ENCODE data around the gene SVIL.
"Not testable (repeated sequence)": the region's sequence is repeated elsewhere in the genome, so short reads cannot be mapped to it uniquely, and the experiment has no call there.

Gene SVIL

DNA sequence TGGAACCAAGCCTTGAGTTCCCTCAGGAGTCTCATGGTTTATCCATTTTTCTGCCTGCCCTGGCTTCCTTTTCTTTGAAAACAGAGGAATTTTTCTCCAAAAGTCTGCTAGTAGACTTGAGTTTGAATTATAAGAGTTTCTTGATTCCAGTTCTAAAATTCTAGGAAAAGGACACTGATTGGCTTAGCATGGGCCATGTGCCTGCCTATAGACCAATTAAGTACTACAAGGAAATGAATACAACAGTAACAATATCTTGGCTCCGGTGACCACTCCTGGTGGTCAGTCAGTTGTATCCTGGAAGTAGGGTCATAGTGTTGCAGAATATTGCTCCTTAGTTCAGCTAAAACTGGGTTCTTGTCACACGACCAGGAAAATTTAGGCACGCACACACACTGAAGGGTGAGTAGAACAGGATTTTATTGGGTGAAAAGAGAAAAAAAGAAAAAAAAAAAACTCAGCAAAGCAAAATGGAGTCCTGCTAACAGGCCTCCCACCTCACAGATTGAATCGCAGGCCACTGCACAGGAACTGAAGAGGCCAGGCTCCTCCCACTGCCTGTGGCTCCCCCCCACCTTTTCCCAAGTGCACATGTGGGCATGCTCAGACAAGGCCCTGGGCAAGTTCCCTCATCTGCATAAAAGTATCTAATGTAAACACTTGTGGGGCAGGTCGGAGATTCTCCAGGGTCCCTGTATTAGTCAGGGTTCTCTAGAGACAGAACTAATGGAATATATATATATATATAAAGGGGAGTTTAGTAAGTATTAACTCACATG, 190.8 kb downstream of the SVIL start:
- DNase-seq = peak; percentile 40

DNA sequence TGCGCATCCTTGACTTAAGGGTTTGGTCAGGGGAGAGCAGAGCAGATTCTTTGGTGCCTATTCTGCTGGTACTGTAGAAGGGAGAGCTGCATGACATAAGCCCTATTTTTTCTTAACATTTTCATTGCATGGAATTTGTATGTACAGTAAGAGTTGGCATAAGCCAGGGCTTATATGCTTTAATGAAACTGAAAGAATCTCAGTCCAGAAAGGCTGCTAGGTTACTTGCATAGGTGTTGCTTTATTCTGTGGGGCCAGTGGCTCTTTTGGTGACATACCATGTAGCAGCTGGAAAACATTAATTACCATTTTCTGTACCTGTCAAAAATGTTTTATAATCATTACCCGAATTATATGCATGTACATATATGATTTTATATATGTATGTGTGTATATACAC, 193.8 kb downstream of the SVIL start:
- DNase-seq = no peak

DNA sequence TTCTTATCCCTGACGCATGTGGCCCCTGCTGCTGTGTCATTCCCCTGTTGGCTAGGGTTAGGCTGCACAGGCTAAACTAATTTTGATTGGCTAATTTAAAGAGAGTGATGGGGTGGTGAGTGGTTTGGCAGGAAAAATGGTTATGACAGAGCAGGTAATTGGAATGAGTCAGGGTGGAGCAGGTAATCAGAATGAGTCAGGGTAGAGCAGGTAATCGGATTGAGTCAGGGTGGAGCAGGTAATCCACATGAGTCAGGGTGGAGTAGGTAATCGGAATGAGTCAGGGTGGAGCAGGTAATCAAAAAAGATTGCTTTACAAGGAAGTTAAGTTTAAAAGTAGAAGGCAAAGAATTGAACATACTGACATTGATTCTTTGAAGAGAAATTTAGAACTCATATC, 195.8 kb downstream of the SVIL start:
- DNase-seq = not testable (repeated sequence)

DNA sequence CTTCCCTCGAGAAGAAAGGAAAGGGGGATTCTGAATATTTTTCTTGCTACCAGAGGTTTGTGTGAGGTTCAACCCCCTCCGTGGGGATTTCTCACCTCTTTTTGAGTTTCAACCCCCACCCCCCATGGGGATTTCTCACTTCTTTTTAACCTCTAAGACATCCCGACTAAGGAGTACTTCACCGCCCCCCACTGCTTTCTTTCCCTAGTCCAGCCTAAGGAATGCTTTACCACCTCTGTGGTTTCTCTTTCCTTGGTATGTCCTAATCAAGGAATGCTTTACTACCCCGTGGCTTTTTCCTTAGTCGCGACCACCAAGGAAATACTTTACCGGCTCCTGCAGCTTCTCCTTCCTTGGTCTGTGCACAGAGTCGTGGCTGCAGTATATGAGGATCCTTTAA, 196.5 kb downstream of the SVIL start:
- no peak for DNase-seq

DNA sequence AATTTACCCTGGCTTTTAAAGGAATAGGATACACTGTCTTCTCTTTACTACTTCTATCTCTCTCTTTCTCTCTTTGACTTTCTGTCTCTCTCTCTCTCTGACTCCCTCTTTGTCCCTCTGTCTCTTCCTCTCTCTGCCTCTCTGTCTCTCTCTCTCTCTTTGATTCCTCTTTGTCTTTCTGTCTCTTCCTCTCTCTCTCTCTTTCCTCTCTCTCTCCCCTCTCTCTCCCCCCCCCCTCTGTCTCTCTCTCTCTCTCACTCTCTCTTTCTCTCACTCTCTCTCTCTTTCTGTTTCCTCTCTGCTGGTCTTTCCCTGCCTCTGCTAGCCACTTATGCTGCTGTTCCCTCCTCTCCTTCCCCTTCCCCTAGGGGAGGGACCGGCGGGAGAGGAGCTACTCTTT, 196.9 kb downstream of the SVIL start:
- DNase-seq = no peak

DNA sequence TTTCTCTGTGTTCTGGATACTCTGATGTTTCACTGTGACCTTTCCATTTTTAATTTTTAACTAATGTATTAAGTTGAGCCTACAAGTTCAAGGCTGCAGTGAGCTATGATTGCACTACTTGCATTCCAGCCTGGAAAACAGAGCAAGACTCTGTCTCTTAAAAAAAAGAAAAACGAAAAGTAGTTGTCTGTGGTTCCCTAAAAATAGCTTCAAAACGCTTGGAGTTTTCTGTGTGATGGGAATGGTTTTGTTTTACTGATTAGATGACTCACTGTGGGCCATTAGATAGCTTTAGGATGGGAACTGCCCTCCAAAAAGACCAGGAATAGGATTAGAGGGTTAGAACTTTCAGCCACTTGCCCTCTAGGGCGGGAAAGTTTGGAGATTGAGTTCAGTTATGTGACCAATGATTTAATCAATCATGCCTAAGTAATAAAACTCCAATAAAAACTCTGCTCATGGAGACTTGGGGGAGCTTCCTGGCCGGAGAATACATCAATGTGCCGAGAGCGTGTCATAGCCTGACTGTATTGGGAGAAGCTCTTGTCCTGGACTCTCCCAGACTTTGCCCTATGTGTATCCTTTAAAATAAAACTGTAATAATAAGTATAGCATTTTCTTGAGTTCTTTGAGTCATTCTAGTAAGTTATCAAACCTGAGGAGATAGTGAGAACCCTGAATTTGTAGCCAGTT, 198.8 kb downstream of the SVIL start:
- no peak for DNase-seq

DNA sequence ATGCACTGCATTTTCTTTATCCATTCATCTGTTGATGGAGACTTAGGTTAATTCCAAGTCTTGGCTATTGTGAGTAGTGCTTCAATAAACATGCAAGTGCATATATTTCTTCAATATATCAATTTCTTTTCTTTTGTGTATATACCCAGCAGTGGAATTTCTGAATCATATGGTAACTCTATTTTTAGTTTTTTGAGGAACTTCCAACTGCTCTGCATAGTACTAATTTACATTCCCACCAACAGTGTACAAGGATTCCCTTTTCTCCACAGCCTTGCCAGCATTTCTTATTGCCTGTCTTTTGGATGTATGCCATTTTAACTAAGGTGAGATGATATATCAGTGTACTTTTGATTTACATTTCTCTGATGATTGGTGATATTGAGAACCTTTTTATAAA, 200.7 kb downstream of the SVIL start:
- no peak for DNase-seq

DNA sequence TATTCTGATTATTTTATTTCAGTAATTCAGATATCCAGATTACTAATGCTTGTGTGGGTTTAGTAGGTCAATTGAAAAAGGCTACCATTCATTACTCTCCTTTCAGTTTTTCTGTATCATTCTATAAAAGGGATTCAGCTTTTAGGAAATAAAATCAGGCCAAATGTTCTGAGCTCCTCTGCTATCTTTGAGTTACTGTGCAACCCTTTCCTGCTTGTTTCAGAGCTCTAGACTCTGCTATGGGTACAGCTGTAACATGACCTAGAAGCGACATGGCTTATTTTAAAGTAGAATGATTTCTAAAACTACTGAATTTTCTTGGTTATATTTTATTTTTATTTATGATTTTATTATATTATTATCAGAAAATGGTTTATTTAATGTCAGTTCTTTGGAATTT, 203.1 kb downstream of the SVIL start:
- no peak for DNase-seq

DNA sequence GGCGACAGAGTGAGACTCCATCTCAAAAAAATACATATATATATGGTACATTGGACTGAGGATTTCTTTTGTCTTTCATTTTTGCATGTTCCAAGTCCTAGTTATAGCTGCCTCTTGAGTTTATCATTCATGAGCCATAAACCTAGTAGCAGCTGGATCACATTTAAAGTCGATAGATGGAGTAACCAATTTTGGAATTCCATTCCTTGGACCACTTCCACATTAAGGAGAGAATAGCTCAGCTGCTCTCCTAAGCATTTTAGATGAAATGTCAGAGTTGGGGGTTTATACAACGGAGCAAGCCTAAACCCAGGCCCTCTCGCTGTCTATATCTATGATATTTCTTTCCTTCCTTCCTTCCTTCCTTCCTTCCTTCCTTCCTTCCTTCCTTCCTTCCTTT, 204.7 kb downstream of the SVIL start:
- DNase-seq = no peak

DNA sequence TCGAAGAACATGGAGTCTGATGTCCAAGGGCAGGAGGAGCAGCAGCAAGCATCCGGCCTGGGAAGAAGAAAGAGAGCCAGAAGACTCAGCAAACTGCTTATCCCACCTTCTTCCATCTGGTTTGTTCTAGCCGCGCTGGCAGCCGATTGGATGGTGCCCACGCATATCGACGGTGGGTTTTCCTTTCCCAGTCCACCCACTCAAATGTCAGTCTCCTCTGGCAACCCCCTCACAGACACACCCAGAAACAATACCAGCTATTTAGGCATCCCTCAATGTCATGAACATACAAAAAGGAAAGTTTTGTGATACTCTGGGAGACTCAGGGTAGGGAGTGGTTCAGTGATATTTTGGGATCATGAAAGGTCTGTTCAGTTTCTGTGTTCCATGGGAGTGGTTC, 206.3 kb downstream of the SVIL start:
- no peak for DNase-seq

DNA sequence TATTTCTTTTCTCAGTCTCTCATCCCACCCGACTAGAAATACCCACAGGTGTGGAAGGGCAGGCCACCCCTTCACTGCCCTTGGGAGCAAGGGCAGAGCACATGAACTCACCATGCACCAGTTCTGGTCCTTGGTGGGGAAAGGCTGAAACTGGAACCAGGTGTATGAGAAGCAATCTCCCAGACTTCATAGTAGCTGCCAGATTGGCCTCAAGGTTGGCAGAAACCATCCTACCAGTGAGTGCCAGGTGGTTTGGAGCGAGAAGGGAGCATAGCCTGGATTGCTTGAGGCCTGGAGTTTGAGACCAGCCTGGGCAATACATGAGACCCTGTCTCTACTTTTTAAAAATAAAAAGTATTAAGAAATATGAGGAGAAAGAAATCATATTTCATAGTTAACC, 207.1 kb downstream of the SVIL start:
- DNase-seq = no peak

DNA sequence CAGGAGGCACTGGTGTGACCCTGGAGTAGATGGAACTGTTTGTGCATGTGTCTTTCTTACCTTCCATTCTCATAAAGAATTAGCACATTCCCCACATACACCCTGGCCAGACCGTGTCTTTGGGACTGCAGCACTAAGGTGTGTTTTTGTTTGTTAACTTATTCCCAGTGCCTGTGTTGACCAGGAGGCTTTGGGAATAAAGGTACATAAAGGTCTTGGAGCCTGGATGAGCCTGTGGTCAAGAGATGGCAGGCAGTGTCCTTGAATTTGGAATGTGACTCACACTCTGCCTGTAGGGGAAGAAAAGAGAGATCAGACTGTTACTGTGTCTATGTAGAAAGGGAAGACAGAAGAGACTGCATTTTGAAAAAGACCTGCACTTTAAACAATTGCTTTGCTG, 208.4 kb downstream of the SVIL start:
- no peak for DNase-seq

DNA sequence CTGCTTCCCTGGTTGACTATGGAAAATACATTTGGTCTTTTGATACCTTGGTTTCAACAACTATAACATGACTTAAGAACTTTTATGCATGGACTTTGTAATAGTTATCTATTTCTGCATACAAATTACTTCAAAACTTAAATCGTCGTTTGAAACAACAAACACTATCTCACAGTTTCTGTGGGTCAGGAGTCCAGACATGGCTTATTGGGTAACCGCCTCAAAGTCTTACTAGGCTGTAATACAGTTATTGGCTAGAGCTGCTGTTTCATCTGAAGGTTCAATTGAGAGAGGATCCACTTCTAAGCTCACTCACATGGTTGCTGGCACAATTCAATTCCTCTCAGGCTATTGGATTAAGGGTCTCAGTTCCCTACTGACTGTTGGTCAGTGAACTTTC, 210.8 kb downstream of the SVIL start:
- DNase-seq = no peak

DNA sequence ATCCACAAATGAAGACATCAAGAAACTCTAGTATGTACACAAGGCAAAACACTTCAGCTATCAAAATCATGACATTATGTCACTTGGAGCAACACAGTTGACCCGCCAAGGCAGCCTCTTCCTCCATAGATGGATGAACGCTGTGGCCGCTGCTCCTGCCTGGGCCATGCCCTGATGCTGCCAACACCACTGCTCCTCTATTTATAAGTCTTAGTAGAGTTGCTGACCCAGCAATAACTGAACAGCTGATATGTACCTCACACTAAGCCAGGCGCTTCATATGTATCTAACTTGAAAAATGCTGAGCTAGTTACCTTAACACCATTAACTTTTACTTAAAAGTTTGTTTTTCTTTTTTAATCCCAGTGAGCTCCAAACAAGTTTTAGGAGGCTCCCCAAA, 214.0 kb downstream of the SVIL start:
- DNase-seq = no peak

DNA sequence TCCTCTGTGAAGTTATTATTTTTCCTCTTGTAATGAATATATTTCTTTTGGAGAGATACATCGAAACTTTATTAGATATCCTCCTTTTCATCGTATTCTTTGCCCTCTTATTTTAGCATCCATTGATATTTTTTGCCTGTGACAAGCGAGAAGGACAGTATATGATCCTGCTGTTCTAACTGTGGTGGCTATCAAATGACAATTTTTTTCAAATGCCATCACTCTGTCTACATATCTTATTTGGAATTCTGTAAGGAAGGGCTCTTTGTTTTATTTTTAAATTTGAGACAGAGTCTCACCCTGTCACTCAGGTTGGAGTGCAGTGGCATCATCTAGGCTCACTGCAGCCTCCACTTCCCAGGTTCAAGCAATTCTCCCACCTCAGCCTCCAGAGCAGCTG, 217.4 kb downstream of the SVIL start:
- no peak for DNase-seq

DNA sequence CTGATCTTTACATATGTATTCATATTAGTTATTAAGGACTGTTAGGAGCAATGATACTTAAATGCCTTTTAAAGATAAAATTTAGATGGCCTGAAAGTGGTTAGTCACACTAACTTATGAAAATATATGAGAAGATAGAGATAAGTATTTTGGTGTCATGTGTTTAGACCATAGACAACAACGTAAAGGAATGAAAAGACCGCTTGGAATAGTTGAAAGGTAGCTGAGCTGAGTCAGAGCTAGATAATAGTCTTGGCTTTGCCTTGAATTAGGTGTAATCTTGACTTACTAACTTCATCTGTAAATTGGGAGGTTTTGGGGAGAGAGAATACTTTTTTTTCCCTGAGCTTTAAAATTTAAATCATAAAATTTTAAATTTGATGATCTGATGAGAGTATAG, 218.9 kb downstream of the SVIL start:
- DNase-seq = no peak

DNA sequence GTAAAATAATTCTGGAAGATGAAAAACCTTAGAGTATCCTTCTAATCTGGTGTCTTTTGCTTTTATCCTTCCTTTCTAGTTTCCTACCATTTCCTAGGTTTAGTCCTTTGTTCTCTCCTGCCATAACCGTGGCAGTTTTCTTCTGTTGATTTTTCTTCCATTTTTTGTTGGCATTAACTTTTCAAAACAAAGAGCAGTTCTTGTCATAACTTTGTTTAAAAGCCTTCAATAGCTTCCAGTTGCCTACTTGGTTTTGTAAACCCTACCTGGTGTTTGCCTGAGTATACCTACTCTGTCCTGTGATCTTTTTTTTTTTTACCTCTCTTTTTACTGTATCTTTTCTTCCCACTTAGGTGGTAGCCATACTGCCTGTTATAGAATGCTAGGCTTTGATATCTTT, 220.3 kb downstream of the SVIL start:
- DNase-seq = no peak

DNA sequence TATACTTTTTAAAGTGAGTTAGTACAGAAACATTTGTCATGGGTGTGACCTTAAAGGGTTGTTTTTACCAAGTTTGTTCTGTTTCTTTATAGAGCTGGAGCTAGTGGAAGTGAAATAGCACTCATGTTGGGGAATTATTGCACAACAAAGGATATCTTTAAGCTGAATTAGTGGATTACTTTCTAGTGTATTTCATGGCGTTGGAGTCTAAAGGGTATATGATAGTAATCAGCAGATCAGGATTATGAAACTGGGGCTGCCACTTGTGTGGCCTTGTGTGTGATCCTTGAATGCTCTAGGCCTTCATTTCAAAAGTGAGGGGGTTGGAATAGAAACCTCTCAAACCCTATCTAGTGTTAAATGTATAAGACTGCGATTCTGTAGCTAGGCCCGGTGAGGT, 222.3 kb downstream of the SVIL start:
- DNase-seq = no peak

DNA sequence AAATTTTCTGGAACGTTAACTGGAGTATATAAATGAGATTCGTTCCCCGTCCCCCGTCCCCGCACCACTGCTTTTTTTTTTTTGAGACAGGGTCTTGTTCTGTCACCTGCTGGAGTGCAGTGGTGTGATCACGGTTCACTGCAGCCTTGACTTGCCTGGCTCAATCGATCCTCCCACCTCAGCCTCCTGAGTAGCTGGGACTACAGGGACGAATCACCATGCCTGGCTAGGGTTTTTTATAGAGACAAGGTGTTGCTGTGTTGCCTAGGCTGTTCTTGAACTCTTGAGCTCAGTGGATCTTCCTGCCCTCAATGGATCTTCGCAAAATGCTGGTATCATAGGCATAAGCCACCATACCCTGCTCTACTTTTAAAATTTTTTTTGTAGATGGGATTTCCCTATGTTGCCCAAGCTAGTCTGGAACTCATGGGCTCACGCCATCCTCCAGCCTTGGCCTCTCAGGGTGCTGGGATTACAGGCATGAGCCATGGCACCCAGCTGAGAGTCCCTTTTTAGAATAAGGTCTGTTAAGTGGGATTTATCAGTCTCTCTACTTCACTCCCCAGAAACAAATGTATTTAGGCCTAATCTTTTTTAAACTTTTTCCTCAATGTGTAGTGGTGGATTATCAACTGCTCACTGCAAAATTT, 223.0 kb downstream of the SVIL start:
- DNase-seq = no peak

DNA sequence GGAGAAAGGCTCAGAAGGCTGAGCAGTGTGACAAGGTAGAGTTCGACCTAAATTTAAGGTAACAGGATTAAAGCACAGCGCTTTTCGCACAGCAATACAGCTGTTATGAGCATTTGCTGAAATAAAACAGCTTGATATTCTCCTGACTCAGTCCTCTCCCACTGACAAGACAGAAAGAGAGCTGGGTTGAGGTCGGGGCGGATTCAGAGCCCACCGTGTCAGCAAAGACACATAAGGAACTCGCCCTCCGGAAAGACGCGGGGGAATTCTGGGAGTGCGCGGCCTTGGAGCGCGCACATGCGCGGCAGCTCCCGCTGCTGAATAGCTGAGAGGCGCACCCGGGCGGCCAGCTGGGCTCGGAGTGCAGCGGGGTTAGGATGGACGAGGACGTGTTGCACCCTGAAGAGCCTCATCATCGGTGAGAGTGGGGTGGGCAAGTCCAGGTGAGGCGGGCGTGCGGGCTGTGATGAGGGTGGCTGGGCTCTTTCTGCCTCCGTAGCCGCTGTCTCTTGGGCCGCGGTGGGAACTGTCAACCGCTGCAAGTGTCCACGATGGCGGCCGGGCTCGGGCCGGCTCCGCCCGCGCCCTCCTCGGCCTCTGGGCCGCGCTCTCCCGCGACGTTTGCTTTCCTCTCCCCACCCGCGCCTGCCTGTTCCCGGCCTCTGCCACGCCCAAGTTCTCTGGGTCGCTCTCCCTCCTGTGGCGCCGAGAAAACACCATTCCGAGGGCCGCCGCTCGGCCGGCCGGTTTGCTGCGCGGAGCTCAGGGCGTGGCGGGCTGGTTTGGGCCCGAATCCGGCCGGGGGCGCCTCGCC, 225.3 kb downstream of the SVIL start:
- peak; percentile 67 for DNase-seq

DNA sequence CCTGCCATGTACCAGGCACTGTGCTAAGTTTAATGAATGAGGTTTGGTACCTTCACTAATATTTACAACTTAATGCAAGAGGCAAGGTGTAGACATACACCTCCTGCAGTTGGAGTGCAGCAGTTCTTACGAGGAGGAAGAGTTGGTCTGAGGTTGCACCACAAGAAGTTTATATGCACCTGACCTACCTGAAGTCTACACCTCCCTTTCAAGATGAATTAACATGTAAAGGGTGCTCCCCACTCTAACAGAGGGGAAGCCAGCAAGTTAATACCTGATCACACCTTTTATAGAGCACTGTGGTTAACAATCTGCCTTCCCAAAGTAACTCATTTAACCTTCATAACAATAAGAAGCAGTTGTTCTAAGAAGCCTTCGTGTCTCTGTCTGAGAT, 225.9 kb downstream of the SVIL start:
- DNase-seq = no peak
